ENCODE measurements around the gene CFAP91. TPM values are rescaled to one million over a fixed set of nuclear protein-coding genes. Genes with fewer than 3 reads are reported as not detected.

Gene CFAP91
- total and polyA plus RNA-seq, 2 experiments from 2014 or later, result 2.4 to 3.7 TPM

GRCh38 chr3:119729996-119730395, 27.2 kb downstream of the CFAP91 start:
- no peak overlapping the region for H3K4me3 ChIP-seq
- H3K79me2 ChIP-seq (replicated peaks; ENCODE audit: insufficient read depth), result no peaks in the 10 kb centered on the region
- H3K27ac Mint-ChIP-seq, result no peak overlapping the region
- DNase-seq (ENCODE audit: low spot score) (no peak), ATAC-seq (no peak)
- no peaks in the 10 kb centered on the region for H3K36me3 Mint-ChIP-seq (ENCODE audit: low read depth)
- no peaks in the 10 kb centered on the region for H3K9me3 Mint-ChIP-seq
- H3K27me3 Mint-ChIP-seq (ENCODE audit: insufficient read depth, low read depth, poor library complexity), result peaks cover 2% of the 10 kb centered on the region
- TF ChIP-seq JUNB (IDR thresholded peaks at IDR 0.05; ENCODE audit: unreplicated experiment) (no peak), STAT1 (IDR thresholded peaks at IDR 0.05; ENCODE audit: unreplicated experiment) (no peak), NANOG (IDR thresholded peaks at IDR 0.05; ENCODE audit: borderline replicate concordance) (no peak), ZNF462 (CRISPR knock-in tag; IDR thresholded peaks at IDR 0.05) (no peak), EZH2phosphoT487 (IDR thresholded peaks at IDR 0.05; ENCODE audit: unreplicated experiment) (no peak), POLR2AphosphoS5 (IDR thresholded peaks at IDR 0.05; ENCODE audit: low read depth) (no peak), ZNF114 (CRISPR knock-in tag; IDR thresholded peaks at IDR 0.05) (no peak), ZNF331 (CRISPR knock-in tag; IDR thresholded peaks at IDR 0.05; ENCODE audit: low read depth) (no peak), CREB1 (CRISPR knock-in tag; IDR thresholded peaks at IDR 0.05; ENCODE audit: low read depth) (no peak), EZH2 (IDR thresholded peaks at IDR 0.05; ENCODE audit: low read depth, unreplicated experiment) (no peak)
- TF ChIP-seq, protein P1, sequence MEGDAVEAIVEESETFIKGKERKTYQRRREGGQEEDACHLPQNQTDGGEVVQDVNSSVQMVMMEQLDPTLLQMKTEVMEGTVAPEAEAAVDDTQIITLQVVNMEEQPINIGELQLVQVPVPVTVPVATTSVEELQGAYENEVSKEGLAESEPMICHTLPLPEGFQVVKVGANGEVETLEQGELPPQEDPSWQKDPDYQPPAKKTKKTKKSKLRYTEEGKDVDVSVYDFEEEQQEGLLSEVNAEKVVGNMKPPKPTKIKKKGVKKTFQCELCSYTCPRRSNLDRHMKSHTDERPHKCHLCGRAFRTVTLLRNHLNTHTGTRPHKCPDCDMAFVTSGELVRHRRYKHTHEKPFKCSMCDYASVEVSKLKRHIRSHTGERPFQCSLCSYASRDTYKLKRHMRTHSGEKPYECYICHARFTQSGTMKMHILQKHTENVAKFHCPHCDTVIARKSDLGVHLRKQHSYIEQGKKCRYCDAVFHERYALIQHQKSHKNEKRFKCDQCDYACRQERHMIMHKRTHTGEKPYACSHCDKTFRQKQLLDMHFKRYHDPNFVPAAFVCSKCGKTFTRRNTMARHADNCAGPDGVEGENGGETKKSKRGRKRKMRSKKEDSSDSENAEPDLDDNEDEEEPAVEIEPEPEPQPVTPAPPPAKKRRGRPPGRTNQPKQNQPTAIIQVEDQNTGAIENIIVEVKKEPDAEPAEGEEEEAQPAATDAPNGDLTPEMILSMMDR (conservative IDR thresholded peaks at IDR 0.05; ENCODE audit: low read depth in 2 of 2), result no peak
- TF ChIP-seq, protein P2, sequence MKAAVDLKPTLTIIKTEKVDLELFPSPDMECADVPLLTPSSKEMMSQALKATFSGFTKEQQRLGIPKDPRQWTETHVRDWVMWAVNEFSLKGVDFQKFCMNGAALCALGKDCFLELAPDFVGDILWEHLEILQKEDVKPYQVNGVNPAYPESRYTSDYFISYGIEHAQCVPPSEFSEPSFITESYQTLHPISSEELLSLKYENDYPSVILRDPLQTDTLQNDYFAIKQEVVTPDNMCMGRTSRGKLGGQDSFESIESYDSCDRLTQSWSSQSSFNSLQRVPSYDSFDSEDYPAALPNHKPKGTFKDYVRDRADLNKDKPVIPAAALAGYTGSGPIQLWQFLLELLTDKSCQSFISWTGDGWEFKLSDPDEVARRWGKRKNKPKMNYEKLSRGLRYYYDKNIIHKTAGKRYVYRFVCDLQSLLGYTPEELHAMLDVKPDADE (IDR thresholded peaks at IDR 0.05), result no peak
- TF ChIP-seq, protein P3, sequence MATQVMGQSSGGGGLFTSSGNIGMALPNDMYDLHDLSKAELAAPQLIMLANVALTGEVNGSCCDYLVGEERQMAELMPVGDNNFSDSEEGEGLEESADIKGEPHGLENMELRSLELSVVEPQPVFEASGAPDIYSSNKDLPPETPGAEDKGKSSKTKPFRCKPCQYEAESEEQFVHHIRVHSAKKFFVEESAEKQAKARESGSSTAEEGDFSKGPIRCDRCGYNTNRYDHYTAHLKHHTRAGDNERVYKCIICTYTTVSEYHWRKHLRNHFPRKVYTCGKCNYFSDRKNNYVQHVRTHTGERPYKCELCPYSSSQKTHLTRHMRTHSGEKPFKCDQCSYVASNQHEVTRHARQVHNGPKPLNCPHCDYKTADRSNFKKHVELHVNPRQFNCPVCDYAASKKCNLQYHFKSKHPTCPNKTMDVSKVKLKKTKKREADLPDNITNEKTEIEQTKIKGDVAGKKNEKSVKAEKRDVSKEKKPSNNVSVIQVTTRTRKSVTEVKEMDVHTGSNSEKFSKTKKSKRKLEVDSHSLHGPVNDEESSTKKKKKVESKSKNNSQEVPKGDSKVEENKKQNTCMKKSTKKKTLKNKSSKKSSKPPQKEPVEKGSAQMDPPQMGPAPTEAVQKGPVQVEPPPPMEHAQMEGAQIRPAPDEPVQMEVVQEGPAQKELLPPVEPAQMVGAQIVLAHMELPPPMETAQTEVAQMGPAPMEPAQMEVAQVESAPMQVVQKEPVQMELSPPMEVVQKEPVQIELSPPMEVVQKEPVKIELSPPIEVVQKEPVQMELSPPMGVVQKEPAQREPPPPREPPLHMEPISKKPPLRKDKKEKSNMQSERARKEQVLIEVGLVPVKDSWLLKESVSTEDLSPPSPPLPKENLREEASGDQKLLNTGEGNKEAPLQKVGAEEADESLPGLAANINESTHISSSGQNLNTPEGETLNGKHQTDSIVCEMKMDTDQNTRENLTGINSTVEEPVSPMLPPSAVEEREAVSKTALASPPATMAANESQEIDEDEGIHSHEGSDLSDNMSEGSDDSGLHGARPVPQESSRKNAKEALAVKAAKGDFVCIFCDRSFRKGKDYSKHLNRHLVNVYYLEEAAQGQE (IDR thresholded peaks at IDR 0.05; ENCODE audit: unreplicated experiment), result no peak
- H3K4me1 Mint-ChIP-seq, result no peaks in the 10 kb centered on the region
- H3K27ac ChIP-seq (ENCODE audit: low read depth), result no peak overlapping the region
- H3K9me2 ChIP-seq (ENCODE audit: insufficient read depth), result no peaks in the 10 kb centered on the region
- no peaks in the 10 kb centered on the region for H3K36me3 ChIP-seq (ENCODE audit: insufficient read depth)
- no peak overlapping the region for H3K4me2 ChIP-seq
- H3K27me3 ChIP-seq (ENCODE audit: insufficient read depth), result no peaks in the 10 kb centered on the region
- H3F3A ChIP-seq (replicated peaks; ENCODE audit: low read depth), result no peaks in the 10 kb centered on the region
- H4K20me1 ChIP-seq (replicated peaks; ENCODE audit: insufficient read depth), result no peaks in the 10 kb centered on the region
- no peak overlapping the region for H2AFZ ChIP-seq
- H3K4me1 ChIP-seq (ENCODE audit: insufficient read depth), result no peaks in the 10 kb centered on the region
- H3K4me3 Mint-ChIP-seq, result no peak overlapping the region

Data from GM23338 (cell line).